ENCODE measurements around the gene PEX10. TPM values are rescaled to one million over a fixed set of nuclear protein-coding genes. Genes with fewer than 3 reads are reported as not detected.

Gene PEX10
- total RNA-seq, 2 donors from 2014 or later, result 18.1 to 26.5 TPM

DNA sequence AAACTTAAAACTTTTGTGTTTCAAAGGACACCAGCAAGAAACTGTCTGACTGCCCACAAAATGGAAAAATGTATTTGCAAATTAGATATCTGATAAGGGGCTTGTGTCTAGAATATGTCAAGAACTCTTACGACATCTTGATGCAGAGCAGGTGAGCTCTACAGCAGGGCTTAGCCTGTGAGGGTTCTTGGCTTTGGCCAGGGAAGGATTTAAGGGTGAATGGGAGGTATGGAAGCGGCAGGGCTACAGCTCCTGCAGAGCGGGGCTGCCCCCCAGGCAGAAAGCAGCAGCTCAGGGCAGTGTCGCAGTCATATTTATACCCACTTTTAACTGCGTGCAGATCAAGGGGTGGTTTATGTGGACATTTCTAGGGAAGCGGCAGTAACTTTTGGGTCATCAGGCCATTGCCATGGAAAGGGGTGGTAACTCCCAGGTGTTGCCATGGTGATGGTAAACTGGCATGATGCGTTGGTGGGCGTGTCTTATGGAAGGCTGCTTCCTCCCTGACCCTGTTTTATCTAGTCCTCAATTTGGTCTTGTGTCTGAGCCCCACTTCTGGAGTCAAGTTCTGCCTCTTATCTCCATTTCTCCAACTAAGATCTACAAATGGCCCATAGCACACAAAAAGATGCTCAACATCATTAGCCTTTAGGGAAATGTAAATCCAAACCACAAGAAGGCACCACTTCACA is 44.2 kb downstream of the PEX10 start:
- DNase-seq, result no peak
- intact Hi-C loops (cut with DNase I), result no loop called here
- WGBS, 2 donors, result 89% methylated on average over 8 of the region's 8 CpGs
- no peak for TF ChIP-seq POLR2A (IDR thresholded peaks at IDR 0.05)
- TF ChIP-seq, protein P1, sequence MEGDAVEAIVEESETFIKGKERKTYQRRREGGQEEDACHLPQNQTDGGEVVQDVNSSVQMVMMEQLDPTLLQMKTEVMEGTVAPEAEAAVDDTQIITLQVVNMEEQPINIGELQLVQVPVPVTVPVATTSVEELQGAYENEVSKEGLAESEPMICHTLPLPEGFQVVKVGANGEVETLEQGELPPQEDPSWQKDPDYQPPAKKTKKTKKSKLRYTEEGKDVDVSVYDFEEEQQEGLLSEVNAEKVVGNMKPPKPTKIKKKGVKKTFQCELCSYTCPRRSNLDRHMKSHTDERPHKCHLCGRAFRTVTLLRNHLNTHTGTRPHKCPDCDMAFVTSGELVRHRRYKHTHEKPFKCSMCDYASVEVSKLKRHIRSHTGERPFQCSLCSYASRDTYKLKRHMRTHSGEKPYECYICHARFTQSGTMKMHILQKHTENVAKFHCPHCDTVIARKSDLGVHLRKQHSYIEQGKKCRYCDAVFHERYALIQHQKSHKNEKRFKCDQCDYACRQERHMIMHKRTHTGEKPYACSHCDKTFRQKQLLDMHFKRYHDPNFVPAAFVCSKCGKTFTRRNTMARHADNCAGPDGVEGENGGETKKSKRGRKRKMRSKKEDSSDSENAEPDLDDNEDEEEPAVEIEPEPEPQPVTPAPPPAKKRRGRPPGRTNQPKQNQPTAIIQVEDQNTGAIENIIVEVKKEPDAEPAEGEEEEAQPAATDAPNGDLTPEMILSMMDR (IDR thresholded peaks at IDR 0.05), result no peak
- no peaks in the 10 kb centered on the region for H3K36me3 ChIP-seq (replicated peaks in 1 of 2; ENCODE audit: insufficient read depth in 1 of 2, low read depth in 2 of 2)
- no peak overlapping the region for H3K4me3 ChIP-seq
- H3K27ac ChIP-seq, result no peak overlapping the region
- H3K4me1 ChIP-seq, result no peaks in the 10 kb centered on the region
- H3K9me3 ChIP-seq, result no peaks in the 10 kb centered on the region
- ATAC-seq, result no peak
- H3K27me3 ChIP-seq, result no peaks in the 10 kb centered on the region

DNA sequence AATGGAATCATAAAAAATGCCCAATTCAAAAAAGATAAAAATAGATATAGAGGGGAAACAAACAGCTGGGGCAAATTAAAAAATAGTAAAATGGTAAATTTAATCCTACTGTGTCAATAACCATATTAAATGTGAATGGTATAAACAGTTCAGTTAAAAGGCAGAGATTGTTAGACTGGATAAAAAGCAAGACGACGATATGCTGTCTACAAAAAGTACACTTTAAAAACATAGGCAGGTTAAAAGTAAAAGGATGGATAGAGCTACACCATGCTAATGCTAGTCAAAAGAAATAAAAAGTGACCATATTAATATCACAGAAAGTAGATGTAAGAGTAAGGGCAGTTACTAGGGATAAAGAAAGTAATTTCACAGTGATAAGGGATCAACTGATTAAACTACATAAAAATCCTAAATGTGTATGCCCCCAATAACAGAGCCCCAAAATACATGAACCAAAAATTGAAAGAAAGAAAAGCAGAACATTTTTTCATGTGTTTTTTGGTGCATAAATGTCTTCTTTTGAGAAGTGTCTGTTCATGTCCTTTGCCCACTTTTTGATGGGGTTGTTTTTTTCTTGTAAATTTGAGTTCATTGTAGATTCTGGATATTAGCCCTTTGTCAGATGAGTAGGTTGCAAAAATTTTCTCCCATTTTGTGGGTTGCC is 48.4 kb downstream of the PEX10 start:
- no peak overlapping the region for H3K4me3 ChIP-seq
- H3K4me1 ChIP-seq, result no peaks in the 10 kb centered on the region
- no peaks in the 10 kb centered on the region for H3K36me3 ChIP-seq (replicated peaks in 1 of 2; ENCODE audit: insufficient read depth in 1 of 2, low read depth in 2 of 2)
- DNase-seq, result no peak
- no peaks in the 10 kb centered on the region for H3K9me3 ChIP-seq
- no peak for TF ChIP-seq POLR2A (IDR thresholded peaks at IDR 0.05)
- TF ChIP-seq, protein P1 (IDR thresholded peaks at IDR 0.05), result no peak
- no peaks in the 10 kb centered on the region for H3K27me3 ChIP-seq
- ATAC-seq, result no peak
- no peak overlapping the region for H3K27ac ChIP-seq
- 93 to 96% methylated on average over 2 of the region's 2 CpGs for WGBS, 2 donors
- intact Hi-C loops (cut with DNase I), result no loop called here

DNA sequence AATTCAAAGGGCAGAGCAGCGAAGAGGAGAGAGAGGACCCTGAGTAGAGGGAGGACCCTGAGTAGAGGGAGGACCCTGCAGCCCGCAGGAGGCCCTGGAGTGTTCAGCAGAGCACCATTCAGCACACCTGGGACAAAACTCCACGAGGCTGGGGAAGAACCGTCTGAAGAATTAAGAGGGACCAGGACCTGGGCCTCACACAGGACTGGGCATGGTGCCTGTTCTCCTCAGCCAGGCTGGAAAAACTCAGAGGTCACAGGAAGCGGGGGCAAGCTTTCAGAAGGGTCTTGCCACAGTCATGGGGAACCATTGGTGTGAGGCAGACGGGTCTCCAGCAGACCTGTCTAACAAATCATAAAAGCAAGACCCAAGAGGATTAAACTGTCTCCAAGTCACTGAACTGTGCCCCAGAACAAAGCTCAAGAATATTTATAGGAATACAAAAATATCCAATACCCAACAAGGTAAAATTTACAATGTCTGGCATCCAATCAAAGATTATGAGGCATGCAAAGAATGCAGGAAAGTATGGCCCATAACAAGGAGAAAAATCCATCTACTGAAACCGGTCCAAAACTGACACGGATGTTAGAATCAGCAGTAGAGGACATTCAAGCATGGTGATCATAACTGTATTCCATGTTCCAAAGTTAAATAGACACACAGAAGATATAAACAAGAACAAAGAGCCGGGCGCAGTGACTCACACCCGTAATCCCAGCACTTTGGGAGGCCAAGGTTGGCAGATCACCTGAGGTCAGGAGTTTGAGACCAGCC is 51.6 kb downstream of the PEX10 start:
- DNase-seq (no peak), ATAC-seq (peak; percentile 53)
- Histone ChIP-seq H3K4me1 (no peaks in the 10 kb centered on the region), H3K9me3 (no peaks in the 10 kb centered on the region), H3K27me3 (no peaks in the 10 kb centered on the region), H3K27ac (peak overlapping the region in 2 of 4 donors; percentile 23 to 41), H3K4me3 (no peak overlapping the region), H3K36me3 (replicated peaks in 1 of 2; ENCODE audit: insufficient read depth in 1 of 2, low read depth in 2 of 2) (no peaks in the 10 kb centered on the region)
- intact Hi-C loops (cut with DNase I), result no loop called here
- TF ChIP-seq, protein P1 (IDR thresholded peaks at IDR 0.05), result no peak
- no peak for TF ChIP-seq POLR2A (IDR thresholded peaks at IDR 0.05)
- WGBS, 2 donors, result 61 to 65% methylated on average over 11 of the region's 11 CpGs

DNA sequence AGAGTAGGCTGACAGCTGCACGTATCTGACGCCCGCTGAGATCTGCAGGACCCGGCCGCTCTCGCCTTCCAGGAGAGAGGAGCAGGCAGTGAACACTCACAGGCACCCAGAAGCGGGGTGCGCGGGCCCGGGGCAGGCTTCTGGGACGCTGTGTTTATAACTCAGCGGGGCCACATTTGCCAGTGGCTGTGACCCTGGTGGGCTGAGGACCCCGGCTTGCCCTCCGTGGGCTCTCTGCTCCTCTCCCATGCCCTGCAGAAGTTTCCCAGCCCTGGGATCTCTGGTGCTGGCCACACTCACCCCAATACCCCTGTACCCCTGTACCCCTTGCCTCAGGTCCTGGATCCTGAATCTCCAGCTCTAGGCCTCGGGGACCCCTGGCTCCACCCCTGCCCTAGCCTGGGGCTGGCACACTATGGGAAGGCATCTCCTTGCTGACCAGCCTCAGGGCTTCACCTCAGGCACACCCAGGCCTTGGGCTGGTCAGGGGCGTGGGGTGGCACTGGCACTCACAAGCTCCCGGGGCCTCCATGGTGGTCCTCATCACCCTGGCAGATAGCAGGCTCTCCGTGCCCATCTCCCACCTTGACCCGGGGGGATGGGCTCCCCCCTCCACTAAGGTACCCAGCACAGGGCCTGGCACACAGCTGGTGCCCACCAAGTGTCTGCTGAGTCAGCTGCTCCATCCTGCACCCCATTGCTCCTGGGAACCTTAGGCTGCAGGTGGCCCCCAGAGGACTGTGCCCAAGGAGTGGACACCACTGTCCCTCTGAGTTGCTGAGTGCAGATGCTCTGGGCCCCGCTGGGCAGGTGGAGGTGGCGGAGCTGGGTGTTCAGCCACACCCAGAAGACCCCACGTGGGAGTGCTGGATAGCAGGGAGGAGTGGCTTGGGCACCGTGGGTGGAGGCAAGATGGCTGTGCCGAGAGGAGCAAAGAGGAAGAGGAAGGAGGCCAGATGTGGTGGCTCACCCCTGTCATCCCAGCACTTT is 53.4 kb downstream of the PEX10 start:
- no peak overlapping the region for H3K4me3 ChIP-seq
- no peaks in the 10 kb centered on the region for H3K36me3 ChIP-seq (replicated peaks in 1 of 2; ENCODE audit: insufficient read depth in 1 of 2, low read depth in 2 of 2)
- WGBS, 2 donors, result 79 to 85% methylated on average over 23 of the region's 24 CpGs
- no peaks in the 10 kb centered on the region for H3K4me1 ChIP-seq
- DNase-seq, result no peak
- intact Hi-C loops (cut with DNase I), result no loop called here
- no peak for ATAC-seq
- H3K27ac ChIP-seq, result no peak overlapping the region
- H3K27me3 ChIP-seq, result no peaks in the 10 kb centered on the region
- H3K9me3 ChIP-seq, result no peaks in the 10 kb centered on the region
- TF ChIP-seq, protein P1 (IDR thresholded peaks at IDR 0.05), result no peak
- no peak for TF ChIP-seq POLR2A (IDR thresholded peaks at IDR 0.05)
